Cardiac muscle cell (in vitro differentiated cells and primary cell): ENCODE measurements around the gene LRP1B. TPM values are rescaled to one million over a fixed set of nuclear protein-coding genes. Genes with fewer than 3 reads are reported as not detected.

Source experiments
- DNase-seq, 2 donors: peaks; one replicate each; pipeline versions ENCODE4 v3.0.0 to v3.0.0-alpha.2; 2010 to 2017; ENCODE audit warnings: low read depth in 1 of 2, low spot score in 1 of 2
- H3K27ac ChIP-seq: fragments of 200-600 bp; sonication (generic); 2 replicates; pipeline ENCODE4 v1.5.1; 2016
- H3K27me3 ChIP-seq: fragments of 200-600 bp; sonication (generic); 2 replicates; pipeline ENCODE4 v1.6.0; 2016; ENCODE audit warnings: control low read depth
- H3K36me3 ChIP-seq: fragments of 200-600 bp; sonication (generic); 2 replicates; pipeline ENCODE4 v1.5.1; 2016; ENCODE audit warnings: control low read depth
- H3K4me1 ChIP-seq: fragments of 200-600 bp; sonication (generic); 2 replicates; pipeline ENCODE4 v1.8.1; 2017; ENCODE audit warnings: low read depth, mild to moderate bottlenecking, mixed run types
- H3K4me3 ChIP-seq: fragments of 200-600 bp; sonication (generic); 2 replicates; pipeline ENCODE4 v1.5.1; 2016; ENCODE audit warnings: mild to moderate bottlenecking
- H3K9me3 ChIP-seq: fragments of 200-600 bp; sonication (generic); 2 replicates; pipeline ENCODE4 v1.5.1; 2017; ENCODE audit warnings: low read depth, mild to moderate bottlenecking, control low read depth
- polyA plus RNA-seq: library from polyadenylated mRNA; unstranded; fragments of >200 nt; fragmentation: Nextera tagmentation; extraction: Ambion mirVana; gene quantifications from 2 replicates; pipeline ENCODE4 v1.2.1, GENCODE V29; 2016
- total RNA-seq: library from RNA; depleted of rRNA; stranded (reverse); fragments of >200 nt; gene quantifications from 2 replicates; pipeline ENCODE4 v1.2.3, GENCODE V29; 2016
- TF ChIP-seq, protein P1 (sequence below): IDR thresholded peaks from 2 replicates; pipeline ENCODE4 v1.5.1; 2012; ENCODE audit warnings: low read depth, mild to moderate bottlenecking, low read length

LRP1B gene
- total and polyA plus RNA-seq, 2 experiments from 2014 or later, result 1.2 to 2.5 TPM

- Histone ChIP-seq H3K27me3 (no peaks in the 10 kb centered on the region), H3K4me1 (no peaks in the 10 kb centered on the region), H3K27ac (no peak overlapping the region), H3K4me3 (no peak overlapping the region), H3K9me3 (no peaks in the 10 kb centered on the region), H3K36me3 (no peaks in the 10 kb centered on the region)
- TF ChIP-seq, protein P1, sequence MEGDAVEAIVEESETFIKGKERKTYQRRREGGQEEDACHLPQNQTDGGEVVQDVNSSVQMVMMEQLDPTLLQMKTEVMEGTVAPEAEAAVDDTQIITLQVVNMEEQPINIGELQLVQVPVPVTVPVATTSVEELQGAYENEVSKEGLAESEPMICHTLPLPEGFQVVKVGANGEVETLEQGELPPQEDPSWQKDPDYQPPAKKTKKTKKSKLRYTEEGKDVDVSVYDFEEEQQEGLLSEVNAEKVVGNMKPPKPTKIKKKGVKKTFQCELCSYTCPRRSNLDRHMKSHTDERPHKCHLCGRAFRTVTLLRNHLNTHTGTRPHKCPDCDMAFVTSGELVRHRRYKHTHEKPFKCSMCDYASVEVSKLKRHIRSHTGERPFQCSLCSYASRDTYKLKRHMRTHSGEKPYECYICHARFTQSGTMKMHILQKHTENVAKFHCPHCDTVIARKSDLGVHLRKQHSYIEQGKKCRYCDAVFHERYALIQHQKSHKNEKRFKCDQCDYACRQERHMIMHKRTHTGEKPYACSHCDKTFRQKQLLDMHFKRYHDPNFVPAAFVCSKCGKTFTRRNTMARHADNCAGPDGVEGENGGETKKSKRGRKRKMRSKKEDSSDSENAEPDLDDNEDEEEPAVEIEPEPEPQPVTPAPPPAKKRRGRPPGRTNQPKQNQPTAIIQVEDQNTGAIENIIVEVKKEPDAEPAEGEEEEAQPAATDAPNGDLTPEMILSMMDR, result no peak
- DNase-seq, result no peak
Measured at GRCh38 chr2:141423124-141423523, 707.7 kb downstream of the LRP1B start.

DNA sequence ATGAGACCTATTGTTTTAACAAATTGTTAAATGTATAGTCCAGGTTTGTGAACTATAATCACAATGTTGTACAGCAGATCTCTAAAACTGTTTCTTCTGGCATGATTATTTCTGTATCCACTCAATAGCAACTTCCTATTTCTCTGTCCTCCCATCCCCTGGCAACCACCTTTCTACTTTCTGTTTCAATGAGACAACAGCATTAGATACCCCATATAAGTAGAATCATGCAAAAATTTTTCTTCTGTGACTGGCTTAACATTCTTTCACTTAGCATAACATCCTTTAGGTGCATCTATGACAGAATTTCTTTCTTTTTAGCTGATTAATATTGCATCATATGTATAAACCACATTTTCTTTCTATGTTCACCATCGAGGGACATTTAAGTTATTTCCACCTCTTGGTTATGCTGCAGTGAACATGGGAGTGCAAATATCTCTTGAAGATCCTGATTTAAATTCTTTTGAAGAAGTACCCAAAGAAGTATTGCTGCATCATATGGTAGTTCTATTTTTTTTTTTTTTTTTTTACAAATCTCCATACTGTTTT lies 713.5 kb downstream of the LRP1B start:
- TF ChIP-seq, protein P1, result no peak
- Histone ChIP-seq H3K36me3 (no peaks in the 10 kb centered on the region), H3K4me1 (no peaks in the 10 kb centered on the region), H3K27ac (no peak overlapping the region), H3K27me3 (no peaks in the 10 kb centered on the region), H3K4me3 (no peak overlapping the region), H3K9me3 (no peaks in the 10 kb centered on the region)
- no peak for DNase-seq

DNA sequence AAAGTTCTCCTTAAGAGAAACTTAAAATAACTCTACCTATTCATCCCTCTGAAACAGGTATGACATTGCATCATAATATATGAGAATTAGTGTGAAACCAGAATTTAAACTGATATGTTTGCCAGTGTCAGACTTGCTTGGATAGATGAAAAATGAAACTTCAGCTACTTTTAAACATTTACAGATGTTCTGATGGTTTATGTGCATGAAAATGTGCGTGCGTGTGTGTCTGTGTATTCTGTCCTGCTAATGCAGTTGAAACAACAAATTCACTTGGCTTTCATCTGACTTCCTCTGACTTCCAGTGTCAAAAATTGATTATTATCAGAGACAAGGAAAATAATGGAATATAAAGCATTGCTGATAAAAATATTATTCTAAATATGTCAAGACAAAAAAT lies 719.4 kb downstream of the LRP1B start:
- Histone ChIP-seq H3K4me3 (no peak overlapping the region), H3K9me3 (no peaks in the 10 kb centered on the region), H3K27ac (no peak overlapping the region), H3K27me3 (no peaks in the 10 kb centered on the region), H3K36me3 (no peaks in the 10 kb centered on the region), H3K4me1 (no peaks in the 10 kb centered on the region)
- DNase-seq, result no peak
- TF ChIP-seq, protein P1, result no peak

GRCh38 chr2:141399270-141399669 lies 731.5 kb downstream of the LRP1B start:
- peak; percentile 27 to 40 for DNase-seq
- Histone ChIP-seq H3K4me3 (no peak overlapping the region), H3K36me3 (no peaks in the 10 kb centered on the region), H3K4me1 (no peaks in the 10 kb centered on the region), H3K27me3 (no peaks in the 10 kb centered on the region), H3K27ac (no peak overlapping the region), H3K9me3 (no peaks in the 10 kb centered on the region)
- TF ChIP-seq, protein P1, result peak; percentile 61

DNA sequence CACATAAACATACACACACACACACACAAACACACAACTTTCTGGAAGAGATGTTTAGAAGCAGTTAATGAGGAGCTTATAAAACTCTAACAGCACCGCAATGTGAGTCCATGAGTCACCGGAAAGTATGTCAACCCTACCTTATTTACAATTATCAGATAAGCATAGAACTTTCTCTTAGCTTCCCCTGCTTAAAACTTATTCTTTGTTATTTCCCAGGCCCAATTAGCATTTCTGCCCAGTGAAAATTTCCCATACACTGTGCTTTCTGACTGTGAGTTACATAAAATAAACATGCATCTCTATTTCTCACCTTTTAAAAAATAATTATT lies 737.6 kb downstream of the LRP1B start:
- Histone ChIP-seq H3K4me3 (no peak overlapping the region), H3K27ac (no peak overlapping the region), H3K4me1 (no peaks in the 10 kb centered on the region), H3K27me3 (no peaks in the 10 kb centered on the region), H3K36me3 (no peaks in the 10 kb centered on the region), H3K9me3 (no peaks in the 10 kb centered on the region)
- TF ChIP-seq, protein P1, result no peak
- DNase-seq, result peak in 1 of 2 donors; percentile 37
